Epithelial cell of esophagus (primary cell): ENCODE results near the gene SH2D7.
A peak's percentile ranks its signal among the peaks of the same experiment; 100 is the strongest.

Source experiments
- DNase-seq: peaks from one replicate; pipeline ENCODE4 v3.0.0; 2010; ENCODE audit warnings: low read depth
- H3K4me3 ChIP-seq: 2 replicates; pipeline ENCODE4 v1.5.1; 2011; ENCODE audit warnings: mild to moderate bottlenecking, low read length, control low read depth
- CTCF ChIP-seq: IDR thresholded peaks from 2 replicates; pipeline ENCODE4 v1.5.1; 2011; ENCODE audit warnings: low read depth, mild to moderate bottlenecking, low read length, control low read depth, inconsistent platforms; ENCODE audit not compliant: insufficient read depth; ENCODE audit errors: missing control alignments

The SH2D7 gene

GRCh38 chr15:78100886-78101285, 8.5 kb downstream of the SH2D7 start:
- no peak for DNase-seq
- TF ChIP-seq CTCF: no peak
- H3K4me3 ChIP-seq: no peak overlapping the region

GRCh38 chr15:78101423-78102105, 9.2 kb downstream of the SH2D7 start:
- DNase-seq: peak; percentile 61
- H3K4me3 ChIP-seq: no peak overlapping the region
- TF ChIP-seq CTCF: no peak

- no peak overlapping the region for H3K4me3 ChIP-seq
- no peak for DNase-seq
- TF ChIP-seq CTCF: no peak
Observed at GRCh38 chr15:78102211-78102610, 9.8 kb downstream of the SH2D7 start.

- DNase-seq: no peak
- no peak for TF ChIP-seq CTCF
- H3K4me3 ChIP-seq: no peak overlapping the region
Observed at GRCh38 chr15:78102741-78103140, 10.4 kb downstream of the SH2D7 start.

- DNase-seq: no peak
- no peak for TF ChIP-seq CTCF
- H3K4me3 ChIP-seq: no peak overlapping the region
Observed at GRCh38 chr15:78103406-78104118, 11.2 kb downstream of the SH2D7 start.

GRCh38 chr15:78104119-78104479, 11.7 kb downstream of the SH2D7 start:
- no peak for TF ChIP-seq CTCF
- DNase-seq: no peak
- H3K4me3 ChIP-seq: no peak overlapping the region
